Natural killer cell (primary cell): Measurements from ENCODE around the gene MAP3K6. TPM values are rescaled to one million over a fixed set of nuclear protein-coding genes. Genes with fewer than 3 reads are reported as not detected.

ENCODE experiments used
- ATAC-seq, 3 donors: fragments of 150-1000 bp in 2 of 3; fragments of 200-7000 bp in 1 of 3; cut with Tn5 transposase; 1 replicate in 1 of 3; 2 replicates in 2 of 3; pipeline ENCODE4 v1.10.0; 2021; ENCODE audit warnings: mild to moderate bottlenecking in 2 of 3, moderate library complexity in 2 of 3
- DNase-seq, 2 donors: peaks; one replicate each; pipeline versions ENCODE4 v3.0.0 to v3.0.0-alpha.2; 2013 to 2021; ENCODE audit warnings: mixed read lengths in 1 of 2
- H3K27ac ChIP-seq: one replicate; pipeline ENCODE4 v1.5.1; 2013; ENCODE audit warnings: mild to moderate bottlenecking, low read length
- H3K27me3 ChIP-seq: one replicate; pipeline ENCODE4 v1.6.1; 2013; ENCODE audit warnings: low read length; ENCODE audit not compliant: control insufficient read depth, insufficient read depth
- H3K36me3 ChIP-seq: one replicate; pipeline ENCODE4 v1.6.1; 2013; ENCODE audit warnings: low read length; ENCODE audit not compliant: control insufficient read depth, insufficient read depth
- H3K4me1 ChIP-seq: one replicate; pipeline ENCODE4 v1.6.1; 2013; ENCODE audit warnings: low read length; ENCODE audit not compliant: control insufficient read depth, insufficient read depth
- H3K4me3 ChIP-seq: one replicate; pipeline ENCODE4 v1.5.1; 2013; ENCODE audit warnings: low read length
- H3K9me3 ChIP-seq: one replicate; pipeline ENCODE4 v1.6.1; 2013; ENCODE audit warnings: low read length; ENCODE audit not compliant: control insufficient read depth, insufficient read depth
- H3K27ac Mint-ChIP-seq, 2 donors: one replicate each; pipeline ENCODE4 v1.8.0; 2022; ENCODE audit warnings: mild to moderate bottlenecking in 2 of 2, mixed read lengths in 2 of 2, moderate library complexity in 1 of 2
- H3K27me3 Mint-ChIP-seq, 2 donors: one replicate each; pipeline ENCODE4 v1.8.0; 2022; ENCODE audit warnings: low read depth in 2 of 2, mixed read lengths in 2 of 2
- H3K36me3 Mint-ChIP-seq: one replicate; pipeline ENCODE4 v1.8.0; 2022; ENCODE audit warnings: mixed read lengths
- H3K4me1 Mint-ChIP-seq, 2 donors: one replicate each; pipeline ENCODE4 v1.8.0; 2022; ENCODE audit warnings: mixed read lengths in 2 of 2
- H3K4me3 Mint-ChIP-seq: one replicate; pipeline ENCODE4 v1.8.0; 2022; ENCODE audit warnings: mild to moderate bottlenecking, moderate library complexity, mixed read lengths
- H3K9me3 Mint-ChIP-seq, 2 donors: one replicate each; pipeline ENCODE4 v1.8.0; 2022; ENCODE audit warnings: mixed read lengths in 2 of 2
- CTCF ChIP-seq: fragments of 200-600 bp; IDR thresholded peaks from one replicate; pipeline ENCODE4 v1.8.0; 2022; ENCODE audit warnings: antibody characterized with exemption
- WGBS: methylation state at CpG from one replicate; pipeline ENCODE4 v1.1.7; 2013; ENCODE audit warnings: missing lambda C conversion rate; ENCODE audit not compliant: insufficient coverage; 5-methylcytosine and 5-hydroxymethylcytosine counted together
- intact Hi-C: fragments of 100-400 bp; cut with micrococcal nuclease; formaldehyde crosslinking; loops from one replicate; pipeline ENCODE4 v1.14.2; 2022
- total RNA-seq, 4 donors: library from RNA; stranded (reverse); fragments of 120-200 nt in 1 of 4; gene quantifications; one replicate each; pipeline versions ENCODE4 v1.2.3 to v1.2.4, GENCODE V29; 2013 to 2022

MAP3K6 gene
- total RNA-seq, 3 donors from 2014 or later (not counting 1 experiment from before 2014, with no cell fraction given), result 8.2 to 15.1 (median 12.1) TPM

- H3K27ac Mint-ChIP-seq, result peak overlapping the region in 1 of 2 donors; percentile 25
- intact Hi-C loops, result no loop called here
- peaks cover 12 to 37% of the 10 kb centered on the region in 2 donors for H3K4me1 Mint-ChIP-seq
- Histone ChIP-seq H3K36me3 (no peaks in the 10 kb centered on the region), H3K9me3 (no peaks in the 10 kb centered on the region), H3K27me3 (no peaks in the 10 kb centered on the region), H3K4me1 (peaks cover 54% of the 10 kb centered on the region), H3K4me3 (no peak overlapping the region), H3K27ac (peak overlapping the region; percentile 79)
- peak; percentile 32 to 81 (median 61) for ATAC-seq
- peak in 1 of 2 donors; percentile 56 for DNase-seq
- TF ChIP-seq CTCF, result no peak
- H3K9me3 Mint-ChIP-seq, result no peaks in the 10 kb centered on the region
- WGBS, result 25% methylated on average over 13 of the region's 13 CpGs
- H3K36me3 Mint-ChIP-seq, result no peaks in the 10 kb centered on the region
- H3K27me3 Mint-ChIP-seq, result no peaks in the 10 kb centered on the region
- H3K4me3 Mint-ChIP-seq, result no peak overlapping the region
Observed at GRCh38 chr1:27368869-27369582, 2.3 kb upstream of the MAP3K6 start.

GRCh38 chr1:27367160-27367650 lies 444 bp upstream of the MAP3K6 start:
- no peaks in the 10 kb centered on the region for H3K9me3 Mint-ChIP-seq
- Histone ChIP-seq H3K9me3 (no peaks in the 10 kb centered on the region), H3K27me3 (no peaks in the 10 kb centered on the region), H3K4me1 (peaks cover 54% of the 10 kb centered on the region), H3K36me3 (no peaks in the 10 kb centered on the region), H3K4me3 (no peak overlapping the region), H3K27ac (no peak overlapping the region)
- peak overlapping the region in 1 of 2 donors; percentile 70 for H3K27ac Mint-ChIP-seq
- intact Hi-C loops, result no loop called here
- no peaks in the 10 kb centered on the region for H3K36me3 Mint-ChIP-seq
- H3K4me1 Mint-ChIP-seq, result peaks cover 12 to 38% of the 10 kb centered on the region in 2 donors
- H3K27me3 Mint-ChIP-seq, result no peaks in the 10 kb centered on the region
- ATAC-seq (no peak), DNase-seq (no peak)
- 78% methylated on average over 8 of the region's 8 CpGs for WGBS
- TF ChIP-seq CTCF, result no peak
- H3K4me3 Mint-ChIP-seq, result peak overlapping the region; percentile 72

- ATAC-seq (peak; percentile 37 to 42 (median 40)), DNase-seq (peak; percentile 47 to 74)
- Histone ChIP-seq H3K4me1 (peaks cover 54% of the 10 kb centered on the region), H3K9me3 (no peaks in the 10 kb centered on the region), H3K27me3 (no peaks in the 10 kb centered on the region), H3K27ac (peak overlapping the region; percentile 26), H3K36me3 (no peaks in the 10 kb centered on the region), H3K4me3 (peak overlapping the region; percentile 66)
- WGBS, result 0% methylated on average over 30 of the region's 30 CpGs
- no peaks in the 10 kb centered on the region for H3K27me3 Mint-ChIP-seq
- no peak for TF ChIP-seq CTCF
- intact Hi-C loops, result no loop called here
- peaks cover 12 to 38% of the 10 kb centered on the region in 2 donors for H3K4me1 Mint-ChIP-seq
- H3K9me3 Mint-ChIP-seq, result no peaks in the 10 kb centered on the region
- H3K4me3 Mint-ChIP-seq, result peak overlapping the region; percentile 92
- no peaks in the 10 kb centered on the region for H3K36me3 Mint-ChIP-seq
- peak overlapping the region; percentile 41 to 82 for H3K27ac Mint-ChIP-seq
Observed at GRCh38 chr1:27366113-27366410, 699 bp downstream of the MAP3K6 start.
